Measurements from ENCODE around the gene USP13.

- TF ChIP-seq CTCF (IDR thresholded peaks at IDR 0.05) (no peak), POLR2A (IDR thresholded peaks at IDR 0.05) (no peak)
Measured at GRCh38 chr3:179646177-179646576, 6.7 kb upstream of the USP13 start.
